H1 (cell line): ENCODE measurements around the gene FAM131C. TPM values are rescaled to one million over a fixed set of nuclear protein-coding genes. Genes with fewer than 3 reads are reported as not detected.

ENCODE experiments used
- CTCF ChIA-PET: fragments of 300-600 bp; sonication (Branson Sonifier 250); formaldehyde crosslinking; loops from one replicate; lab custom pipeline; 2021; ENCODE audit not compliant: partially characterized antibody; lab: Charles Lee
- POLR2A ChIA-PET: fragments of 300-600 bp; sonication (Branson Sonifier 250); formaldehyde crosslinking; loops from one replicate; lab custom pipeline; 2021; ENCODE audit warnings: inconsistent platforms; ENCODE audit not compliant: partially characterized antibody; lab: Charles Lee
- DNase-seq, 2 experiments: peaks; one replicate each; pipeline versions ENCODE4 v3.0.0 to v3.0.0-alpha.2; 2010 to 2022; ENCODE audit warnings: low spot score in 2 of 2, low read depth in 1 of 2, mixed read lengths in 1 of 2
- FAIRE-seq: peaks from 2 replicates; lab custom pipeline; 2011; peaks lifted over from hg19 to GRCh38; lab: Jason Lieb, UNC
- H2AFZ ChIP-seq: 2 replicates; pipeline ENCODE4 v1.8.1; 2012; ENCODE audit warnings: low read length, inconsistent platforms
- H2AK5ac ChIP-seq: 2 replicates; pipeline ENCODE4 v1.6.1; 2013; ENCODE audit warnings: low read depth, low read length
- H2BK120ac ChIP-seq: replicated peaks from 2 replicates; pipeline ENCODE3; 2013; ENCODE audit warnings: low read depth, low read length, inconsistent platforms
- H2BK12ac ChIP-seq: 2 replicates; pipeline ENCODE4 v1.6.1; 2013; ENCODE audit warnings: low read depth, low read length
- H2BK15ac ChIP-seq: 2 replicates; pipeline ENCODE4 v1.6.1; 2013; ENCODE audit warnings: low read length
- H2BK20ac ChIP-seq: 2 replicates; pipeline ENCODE4 v1.6.1; 2013; ENCODE audit warnings: low read length
- H2BK5ac ChIP-seq: 2 replicates; pipeline ENCODE4 v1.6.1; 2013; ENCODE audit warnings: low read depth, low read length
- H3K14ac ChIP-seq: 2 replicates; pipeline ENCODE4 v1.6.1; 2013; ENCODE audit warnings: inconsistent platforms; ENCODE audit not compliant: insufficient read length
- H3K18ac ChIP-seq: 2 replicates; pipeline ENCODE4 v1.6.1; 2013; ENCODE audit warnings: low read length; ENCODE audit errors: extremely low read depth
- H3K23ac ChIP-seq: 2 replicates; pipeline ENCODE4 v1.6.1; 2013; ENCODE audit warnings: inconsistent platforms; ENCODE audit not compliant: insufficient read length
- H3K23me2 ChIP-seq: 2 replicates; pipeline ENCODE4 v1.6.1; 2013; ENCODE audit warnings: low read depth, low read length
- H3K27ac ChIP-seq: 2 replicates; pipeline ENCODE4 v1.6.1; 2011; ENCODE audit warnings: low read depth, low read length, inconsistent platforms
- H3K27me3 ChIP-seq, 4 experiments: replicated peaks in 1 of 4; 1 replicate in 1 of 4; 2 replicates in 3 of 4; pipeline versions ENCODE4 v1.6.1 to v1.8.1; 2011 to 2013; ENCODE audit warnings: low read length in 3 of 4, mild to moderate bottlenecking in 3 of 4, inconsistent platforms in 2 of 4, mixed read lengths in 2 of 4, moderate library complexity in 1 of 4; ENCODE audit not compliant: control insufficient read depth in 3 of 4, insufficient read depth in 3 of 4; ENCODE audit errors: extremely low read depth in 1 of 4
- H3K36me3 ChIP-seq, 4 experiments: 2 replicates each; pipeline versions ENCODE4 v1.6.1 to v1.8.1; 2011 to 2013; ENCODE audit warnings: mild to moderate bottlenecking in 4 of 4, low read length in 3 of 4, moderate library complexity in 2 of 4, control low read depth in 1 of 4, inconsistent platforms in 1 of 4; ENCODE audit not compliant: insufficient read depth in 4 of 4, control insufficient read depth in 2 of 4
- H3K4ac ChIP-seq: replicated peaks from 2 replicates; pipeline ENCODE3; 2013; ENCODE audit warnings: low read length, low read depth, mixed read lengths, inconsistent platforms; ENCODE audit not compliant: insufficient read length
- H3K4me1 ChIP-seq, 4 experiments: replicated peaks in 1 of 4; 1 replicate in 1 of 4; 2 replicates in 3 of 4; pipeline versions ENCODE4 v1.6.1 to v1.8.1; 2011 to 2013; ENCODE audit warnings: low read length in 3 of 4, inconsistent platforms in 2 of 4, mixed read lengths in 1 of 4; ENCODE audit not compliant: insufficient read depth in 4 of 4, control insufficient read depth in 3 of 4
- H3K4me2 ChIP-seq, 2 experiments: 2 replicates each; pipeline versions ENCODE4 v1.6.1 to v1.8.1; 2011 to 2013; ENCODE audit warnings: low read depth in 2 of 2, low read length in 2 of 2, control low read depth in 1 of 2, inconsistent platforms in 1 of 2, mild to moderate bottlenecking in 1 of 2; ENCODE audit not compliant: insufficient read depth in 1 of 2
- H3K4me3 ChIP-seq, 4 experiments: fragments of 200-600, 300-600 bp in 1 of 4; sonication (generic), shearing (Covaris generic), sonication (Bioruptor Twin) in 1 of 4; 2 replicates each; pipeline versions ENCODE4 v1.5.1 to v1.8.1; 2011 to 2016; ENCODE audit warnings: low read length in 4 of 4, low read depth in 3 of 4, control low read depth in 2 of 4, inconsistent platforms in 2 of 4, mild to moderate bottlenecking in 2 of 4, mixed read lengths in 1 of 4, moderate library complexity in 1 of 4; ENCODE audit not compliant: insufficient read depth in 2 of 4; ENCODE audit errors: extremely low read depth in 1 of 4
- H3K56ac ChIP-seq: replicated peaks from 2 replicates; pipeline ENCODE3; 2013; ENCODE audit warnings: low read depth, mild to moderate bottlenecking, mixed read lengths, low read length, inconsistent platforms; ENCODE audit not compliant: insufficient read length
- H3K79me1 ChIP-seq: 2 replicates; pipeline ENCODE4 v1.6.1; 2013; ENCODE audit warnings: low read depth, low read length, control low read depth
- H3K79me2 ChIP-seq, 2 experiments: 2 replicates each; pipeline versions ENCODE4 v1.6.1 to v1.8.1; 2012 to 2013; ENCODE audit warnings: low read length in 2 of 2, mild to moderate bottlenecking in 2 of 2, inconsistent platforms in 1 of 2; ENCODE audit not compliant: insufficient read depth in 2 of 2, control insufficient read depth in 1 of 2
- H3K9ac ChIP-seq, 4 experiments: replicated peaks in 1 of 4; 1 replicate in 1 of 4; 2 replicates in 3 of 4; pipeline versions ENCODE4 v1.6.1 to v1.8.1; 2011 to 2013; ENCODE audit warnings: low read depth in 3 of 4, low read length in 3 of 4, control low read depth in 2 of 4, mild to moderate bottlenecking in 2 of 4, moderate library complexity in 2 of 4, inconsistent platforms in 1 of 4; ENCODE audit errors: extremely low read depth in 1 of 4
- H3K9me3 ChIP-seq, 2 experiments: 2 replicates each; pipeline versions ENCODE4 v1.6.1 to v1.8.1; 2012 to 2013; ENCODE audit warnings: mild to moderate bottlenecking in 2 of 2, moderate library complexity in 2 of 2, control low read depth in 1 of 2, inconsistent platforms in 1 of 2, low read depth in 1 of 2, low read length in 1 of 2, mixed read lengths in 1 of 2; ENCODE audit not compliant: insufficient read depth in 2 of 2
- H4K20me1 ChIP-seq, 2 experiments: replicated peaks in 1 of 2; 2 replicates each; pipeline versions ENCODE3 to v1.8.1; 2011 to 2013; ENCODE audit warnings: inconsistent platforms in 2 of 2, low read length in 2 of 2, mild to moderate bottlenecking in 1 of 2; ENCODE audit not compliant: insufficient read depth in 2 of 2, control insufficient read depth in 1 of 2
- H4K5ac ChIP-seq: 2 replicates; pipeline ENCODE4 v1.6.1; 2013; ENCODE audit warnings: low read length, low read depth, mixed read lengths, inconsistent platforms; ENCODE audit not compliant: insufficient read length
- H4K8ac ChIP-seq: 2 replicates; pipeline ENCODE4 v1.8.0; 2013; ENCODE audit warnings: mild to moderate bottlenecking, moderate library complexity, low read length, inconsistent platforms; ENCODE audit not compliant: insufficient read depth; ENCODE audit errors: extremely low read depth
- H4K91ac ChIP-seq: replicated peaks from 2 replicates; pipeline ENCODE3; 2013; ENCODE audit warnings: low read length, mixed read lengths, inconsistent platforms; ENCODE audit not compliant: insufficient read length
- EZH2 ChIP-seq: fragments of 200-600 bp; sonication (generic); IDR thresholded peaks from 2 replicates; pipeline ENCODE4 v1.7.1; 2012; ENCODE audit warnings: low read depth, mild to moderate bottlenecking, moderate library complexity, low read length, inconsistent platforms; ENCODE audit not compliant: severe bottlenecking
- POLR2AphosphoS5 ChIP-seq: IDR thresholded peaks from 2 replicates; pipeline ENCODE4 v1.6.1; 2011; ENCODE audit warnings: low read depth, low read length
- POU5F1 ChIP-seq: IDR thresholded peaks from 2 replicates; pipeline ENCODE4 v1.6.1; 2011; ENCODE audit warnings: low read depth, mild to moderate bottlenecking, low read length, moderate library complexity
- RFX5 ChIP-seq: IDR thresholded peaks from 2 replicates; pipeline ENCODE4 v1.6.1; 2011; ENCODE audit warnings: low read depth, low read length, improper control_type of control experiment, borderline replicate concordance
- SIX5 ChIP-seq: IDR thresholded peaks from 2 replicates; pipeline ENCODE4 v1.6.1; 2011; ENCODE audit warnings: mild to moderate bottlenecking, low read depth, low read length
- SRF ChIP-seq: IDR thresholded peaks from 2 replicates; pipeline ENCODE4 v1.6.1; 2011; ENCODE audit warnings: mild to moderate bottlenecking, low read depth, low read length, moderate library complexity
- TAF7 ChIP-seq: optimal IDR thresholded peaks from 2 replicates; pipeline ENCODE3; 2011; ENCODE audit warnings: low read depth, mild to moderate bottlenecking, inconsistent platforms, low read length, moderate library complexity, borderline replicate concordance
- WGBS, 2 experiments: shearing (Covaris generic) in 1 of 2; methylation state at CpG; one replicate each; pipeline versions ENCODE4 v1.1.6 to v1.1.7; 2013 to 2015; ENCODE audit warnings: low lambda C conversion rate in 2 of 2, mixed read lengths in 2 of 2, inconsistent platforms in 1 of 2, low coverage in 1 of 2, missing lambda C conversion rate in 1 of 2; ENCODE audit not compliant: insufficient replicate concordance in 2 of 2, insufficient coverage in 1 of 2, insufficient read length in 1 of 2; ENCODE audit errors: extremely low coverage in 1 of 2, missing lambda C conversion rate in 1 of 2; 5-methylcytosine and 5-hydroxymethylcytosine counted together
- polyA plus RNA-seq, 7 experiments: library from polyadenylated mRNA; depleted of rRNA in 3 of 7; stranded (reverse) in 5 of 7; unstranded in 2 of 7; fragments of >200 nt in 5 of 7; fragments of 200-250 nt in 2 of 7; gene quantifications; 1 replicate in 5 of 7; 2 replicates in 1 of 7; 4 replicates in 1 of 7; pipeline versions ENCODE4 v1.2.1 to v1.2.3, GENCODE V29; 2011 to 2013; ENCODE audit warnings: missing spikeins in 2 of 7, mixed read lengths in 2 of 7
- total RNA-seq: library from RNA; stranded (reverse); fragmentation: NEBNext Ultra II Directional; extraction: Animal tissue kit (Norgen Biotek cat#: 25700); gene quantifications from 2 replicates; pipeline ENCODE4 v1.2.1, GENCODE V29; 2021
- TF ChIP-seq, protein P1 (sequence below), 3 experiments: IDR thresholded peaks; 1 replicate in 2 of 3; 2 replicates in 1 of 3; pipeline versions ENCODE4 v1.5.1 to v1.6.1; 2011; ENCODE audit warnings: low read length in 3 of 3, mild to moderate bottlenecking in 3 of 3, inconsistent platforms in 2 of 3, low read depth in 1 of 3, moderate library complexity in 1 of 3; ENCODE audit not compliant: insufficient read depth in 1 of 3; ENCODE audit errors: control extremely low read depth in 1 of 3

Gene FAM131C
- total and polyA plus RNA-seq, 2 of the 8 experiments (the other 6 are each of a cell fraction or from before 2014, with no cell fraction given): 0.73 to 0.78 TPM

- Histone ChIP-seq H4K5ac (no peak overlapping the region), H3K27ac (no peak overlapping the region), H3K4me3 (no peak overlapping the region), H2AK5ac (0 out of 2 replicates have a peak overlapping the region, but pooled peaks have one; percentile 29), H3K36me3 (no peaks in the 10 kb centered on the region), H2BK120ac (no peak overlapping the region), H3K79me1 (no peaks in the 10 kb centered on the region), H3K4me1 (peaks cover 5 to 37% (median 22%) of the 10 kb centered on the region in 4 experiments), H3K9ac (no peak overlapping the region), H3K18ac (no peak overlapping the region), H3K79me2 (no peaks in the 10 kb centered on the region), H3K27me3 (no peaks in the 10 kb centered on the region), H3K14ac (no peak overlapping the region), H4K20me1 (no peaks in the 10 kb centered on the region), H2BK15ac (no peak overlapping the region), H2BK20ac (no peak overlapping the region), H2BK5ac (no peak overlapping the region), H4K8ac (peak overlapping the region; percentile 63; the same call in 1 of the 2 replicates), H2AFZ (no peak overlapping the region), H3K4ac (no peak overlapping the region), H3K23me2 (no peaks in the 10 kb centered on the region; the same call in 1 of the 2 replicates), H3K4me2 (no peak overlapping the region; a peak in 1 of 4 replicates), H2BK12ac (peak overlapping the region; percentile 68), H3K9me3 (no peaks in the 10 kb centered on the region), H3K56ac (no peak overlapping the region), H4K91ac (no peak overlapping the region), H3K23ac (no peak overlapping the region)
- POLR2A ChIA-PET: interaction anchor here (0.8 to 2.0 kb wide), 5 partner anchors 10 to 31 kb away, joined by 3 to 7 read pairs (median 3); partner anchors contain the start of gene SRARP
- CTCF ChIA-PET: interaction anchor here (0.8 to 4.0 kb wide), 6 partner anchors 11 to 174 kb away, joined by 3 to 25 read pairs (median 4); no protein-coding TSS in a partner anchor
- no peak for FAIRE-seq
- WGBS, 2 experiments: 83% methylated on average over 17 of the region's 17 CpGs; no CpG with 5 or more reads in 1 of the 2 experiments
- DNase-seq: no peak
- TF ChIP-seq POU5F1 (no peak), POLR2AphosphoS5 (no peak), EZH2 (no peak), TAF7 (no peak), RFX5 (no peak), SIX5 (no peak), SRF (no peak)
- TF ChIP-seq, protein P1, sequence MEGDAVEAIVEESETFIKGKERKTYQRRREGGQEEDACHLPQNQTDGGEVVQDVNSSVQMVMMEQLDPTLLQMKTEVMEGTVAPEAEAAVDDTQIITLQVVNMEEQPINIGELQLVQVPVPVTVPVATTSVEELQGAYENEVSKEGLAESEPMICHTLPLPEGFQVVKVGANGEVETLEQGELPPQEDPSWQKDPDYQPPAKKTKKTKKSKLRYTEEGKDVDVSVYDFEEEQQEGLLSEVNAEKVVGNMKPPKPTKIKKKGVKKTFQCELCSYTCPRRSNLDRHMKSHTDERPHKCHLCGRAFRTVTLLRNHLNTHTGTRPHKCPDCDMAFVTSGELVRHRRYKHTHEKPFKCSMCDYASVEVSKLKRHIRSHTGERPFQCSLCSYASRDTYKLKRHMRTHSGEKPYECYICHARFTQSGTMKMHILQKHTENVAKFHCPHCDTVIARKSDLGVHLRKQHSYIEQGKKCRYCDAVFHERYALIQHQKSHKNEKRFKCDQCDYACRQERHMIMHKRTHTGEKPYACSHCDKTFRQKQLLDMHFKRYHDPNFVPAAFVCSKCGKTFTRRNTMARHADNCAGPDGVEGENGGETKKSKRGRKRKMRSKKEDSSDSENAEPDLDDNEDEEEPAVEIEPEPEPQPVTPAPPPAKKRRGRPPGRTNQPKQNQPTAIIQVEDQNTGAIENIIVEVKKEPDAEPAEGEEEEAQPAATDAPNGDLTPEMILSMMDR (IDR thresholded peaks at IDR 0.05; ENCODE audit: control extremely low read depth in 1 of 3, insufficient read depth in 1 of 3, low read depth in 1 of 3, low read length in 3 of 3): no peak
These were observed 58.7 kb downstream of the FAM131C start for GRCh38 chr1:16014509-16015482.
